Measurements from ENCODE around the gene NUAK1.

Gene NUAK1

DNA sequence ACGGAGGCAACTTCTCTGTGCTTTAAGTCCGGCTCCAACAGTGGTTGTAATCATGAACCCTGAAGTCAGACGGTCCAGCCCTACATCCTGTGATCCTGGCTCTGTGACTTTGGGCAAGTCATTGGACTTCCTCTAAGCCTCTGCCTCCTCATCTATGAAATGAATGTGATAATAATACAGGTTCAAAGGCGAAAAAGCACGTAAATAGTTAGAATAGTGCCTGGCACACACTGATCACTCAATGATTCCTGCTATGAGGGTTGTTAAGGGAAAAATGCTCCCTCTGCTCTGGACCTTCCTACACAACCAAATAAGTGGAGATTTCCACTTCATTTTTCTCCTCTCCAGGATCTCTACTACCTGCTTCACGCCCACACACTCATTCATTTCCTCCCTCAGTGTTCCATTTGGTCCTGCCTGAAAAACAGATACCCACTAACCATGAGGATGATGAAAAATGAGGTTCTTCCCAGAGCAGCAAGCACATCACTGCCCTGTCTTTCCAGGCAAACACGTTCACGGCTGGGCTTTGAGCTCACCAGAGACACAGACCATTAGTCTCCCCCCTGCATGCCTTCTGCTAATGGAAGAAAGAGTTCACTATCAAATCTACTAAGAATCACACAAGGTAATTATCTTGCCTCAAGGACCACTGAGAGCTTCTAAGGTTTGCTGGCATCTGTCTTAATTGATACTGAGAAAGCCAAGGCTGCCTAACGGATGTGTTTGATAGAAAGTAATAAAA, 13.2 kb downstream of the NUAK1 start:
- peak overlapping the region; percentile 13 for H3K27ac Mint-ChIP-seq
- no peaks in the 10 kb centered on the region for H3K9me3 Mint-ChIP-seq
- peaks cover 9% of the 10 kb centered on the region for H3K36me3 Mint-ChIP-seq (ENCODE audit: low read depth)
- no peak for DNase-seq
- TF ChIP-seq, protein P1, sequence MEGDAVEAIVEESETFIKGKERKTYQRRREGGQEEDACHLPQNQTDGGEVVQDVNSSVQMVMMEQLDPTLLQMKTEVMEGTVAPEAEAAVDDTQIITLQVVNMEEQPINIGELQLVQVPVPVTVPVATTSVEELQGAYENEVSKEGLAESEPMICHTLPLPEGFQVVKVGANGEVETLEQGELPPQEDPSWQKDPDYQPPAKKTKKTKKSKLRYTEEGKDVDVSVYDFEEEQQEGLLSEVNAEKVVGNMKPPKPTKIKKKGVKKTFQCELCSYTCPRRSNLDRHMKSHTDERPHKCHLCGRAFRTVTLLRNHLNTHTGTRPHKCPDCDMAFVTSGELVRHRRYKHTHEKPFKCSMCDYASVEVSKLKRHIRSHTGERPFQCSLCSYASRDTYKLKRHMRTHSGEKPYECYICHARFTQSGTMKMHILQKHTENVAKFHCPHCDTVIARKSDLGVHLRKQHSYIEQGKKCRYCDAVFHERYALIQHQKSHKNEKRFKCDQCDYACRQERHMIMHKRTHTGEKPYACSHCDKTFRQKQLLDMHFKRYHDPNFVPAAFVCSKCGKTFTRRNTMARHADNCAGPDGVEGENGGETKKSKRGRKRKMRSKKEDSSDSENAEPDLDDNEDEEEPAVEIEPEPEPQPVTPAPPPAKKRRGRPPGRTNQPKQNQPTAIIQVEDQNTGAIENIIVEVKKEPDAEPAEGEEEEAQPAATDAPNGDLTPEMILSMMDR (IDR thresholded peaks at IDR 0.05): no peak
- H3K27me3 Mint-ChIP-seq (ENCODE audit: low read depth, poor library complexity): no peaks in the 10 kb centered on the region
- H3K4me3 Mint-ChIP-seq: no peak overlapping the region
- peaks cover 86% of the 10 kb centered on the region for H3K4me1 Mint-ChIP-seq

DNA sequence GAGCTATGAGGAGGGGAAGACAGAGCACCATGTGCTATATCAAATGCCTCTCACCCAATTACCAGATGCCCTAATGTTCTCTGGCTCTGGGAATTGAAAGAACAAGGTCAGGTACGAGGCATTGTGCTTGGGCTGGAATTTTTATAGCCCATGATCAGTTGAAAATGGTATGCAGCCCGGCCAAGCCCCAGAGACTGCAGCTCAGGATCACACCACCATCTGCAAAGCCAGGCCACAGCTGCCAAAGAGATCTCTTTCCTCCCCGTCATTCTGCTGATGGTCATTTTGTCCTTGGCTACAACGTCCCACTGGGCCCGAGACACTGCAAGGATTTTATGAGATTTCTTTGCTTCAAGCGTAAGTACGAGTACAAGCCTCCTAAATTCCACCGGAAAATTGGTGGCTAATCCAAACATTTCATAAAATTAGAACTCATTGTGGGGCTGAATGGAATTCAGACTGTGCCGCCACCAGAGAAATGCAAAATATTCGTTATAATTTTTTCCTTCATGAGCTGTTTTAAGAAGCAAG, 15.1 kb downstream of the NUAK1 start:
- Mint-ChIP-seq H3K9me3 (no peaks in the 10 kb centered on the region), H3K4me3 (no peak overlapping the region), H3K27me3 (ENCODE audit: low read depth, poor library complexity) (no peaks in the 10 kb centered on the region), H3K36me3 (ENCODE audit: low read depth) (peaks cover 14% of the 10 kb centered on the region), H3K4me1 (peaks cover 80% of the 10 kb centered on the region), H3K27ac (peak overlapping the region; percentile 68)
- TF ChIP-seq, protein P1 (IDR thresholded peaks at IDR 0.05): no peak
- no peak for DNase-seq

DNA sequence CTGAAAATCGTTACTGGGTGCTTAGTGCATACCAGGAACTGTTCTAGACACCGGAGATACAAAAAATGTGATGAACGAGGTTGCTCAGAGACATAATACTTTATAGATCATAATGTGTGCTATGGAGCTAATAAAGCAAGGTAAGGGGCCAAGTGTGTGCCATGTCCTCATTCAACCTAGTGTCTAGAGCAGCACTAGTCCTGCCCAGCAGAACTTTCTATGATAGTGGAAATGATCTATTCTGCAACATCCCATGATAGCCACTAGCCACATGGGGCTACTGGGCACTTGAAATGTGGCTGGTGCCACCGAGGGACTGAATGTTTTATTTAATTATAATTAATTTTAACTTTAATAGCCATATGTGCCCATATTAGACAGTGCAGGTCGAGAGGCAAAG, 15.6 kb downstream of the NUAK1 start:
- Mint-ChIP-seq H3K36me3 (ENCODE audit: low read depth) (peaks cover 14% of the 10 kb centered on the region), H3K4me3 (no peak overlapping the region), H3K9me3 (no peaks in the 10 kb centered on the region), H3K4me1 (peaks cover 80% of the 10 kb centered on the region), H3K27ac (peak overlapping the region; percentile 68), H3K27me3 (ENCODE audit: low read depth, poor library complexity) (no peaks in the 10 kb centered on the region)
- TF ChIP-seq, protein P1 (IDR thresholded peaks at IDR 0.05): no peak
- DNase-seq: no peak

DNA sequence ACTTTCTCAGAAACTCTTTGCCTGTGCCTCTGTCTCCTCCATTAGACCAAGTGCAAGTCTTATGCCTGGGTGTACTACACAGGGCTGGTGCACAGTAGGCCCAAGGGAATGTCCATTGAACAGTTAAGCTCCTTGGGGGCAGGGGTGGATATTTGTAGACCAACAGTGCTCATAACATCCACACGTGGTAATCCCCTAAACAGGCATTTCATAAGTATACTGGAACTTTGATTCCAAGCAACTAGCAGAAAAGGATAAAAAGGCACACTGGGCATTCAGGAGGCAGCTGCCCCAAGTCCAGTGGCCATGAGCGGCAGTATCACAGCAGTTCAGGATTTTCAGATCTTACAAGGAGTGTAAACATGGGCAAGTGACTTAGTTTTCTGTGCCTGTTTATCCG, 16.8 kb downstream of the NUAK1 start:
- no peak for DNase-seq
- Mint-ChIP-seq H3K27me3 (ENCODE audit: low read depth, poor library complexity) (no peaks in the 10 kb centered on the region), H3K4me1 (peaks cover 76% of the 10 kb centered on the region), H3K27ac (no peak overlapping the region), H3K9me3 (no peaks in the 10 kb centered on the region), H3K4me3 (no peak overlapping the region), H3K36me3 (ENCODE audit: low read depth) (peaks cover 14% of the 10 kb centered on the region)
- TF ChIP-seq, protein P1 (IDR thresholded peaks at IDR 0.05): no peak

DNA sequence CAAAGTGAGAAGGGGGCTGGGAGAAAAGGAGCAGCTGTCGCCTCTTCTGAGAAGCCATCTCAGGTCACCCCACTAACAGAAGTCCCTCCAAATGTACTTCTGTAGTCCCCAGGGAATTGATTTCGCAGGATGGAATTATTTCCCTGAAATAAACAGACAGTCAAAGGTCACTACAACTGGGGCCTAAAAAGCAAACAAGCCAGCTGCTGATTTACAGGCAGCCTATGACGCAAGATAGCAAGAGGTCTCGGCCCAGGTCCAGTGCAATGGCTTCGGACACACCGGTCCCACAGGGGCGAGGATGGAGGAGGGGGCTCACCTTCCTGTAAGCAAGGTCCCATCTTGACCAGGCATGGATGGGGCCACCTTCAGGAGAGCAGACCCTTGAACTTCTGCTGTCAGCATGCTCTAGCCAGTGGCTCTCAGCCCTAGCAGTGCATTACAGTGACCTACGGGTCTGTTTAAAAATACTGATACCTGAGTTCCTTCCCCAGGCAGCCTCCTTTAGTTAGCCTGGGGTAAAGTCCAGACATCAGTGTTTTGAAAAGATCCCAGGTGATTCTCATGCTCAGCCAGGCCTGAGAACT, 18.1 kb downstream of the NUAK1 start:
- peaks cover 77% of the 10 kb centered on the region for H3K4me1 Mint-ChIP-seq
- DNase-seq: no peak
- no peaks in the 10 kb centered on the region for H3K9me3 Mint-ChIP-seq
- peaks cover 12% of the 10 kb centered on the region for H3K36me3 Mint-ChIP-seq (ENCODE audit: low read depth)
- TF ChIP-seq, protein P1 (IDR thresholded peaks at IDR 0.05): no peak
- H3K27me3 Mint-ChIP-seq (ENCODE audit: low read depth, poor library complexity): peaks cover 2% of the 10 kb centered on the region
- H3K4me3 Mint-ChIP-seq: no peak overlapping the region
- peak overlapping the region; percentile 65 for H3K27ac Mint-ChIP-seq

Measured in nephron progenitor cell (in vitro differentiated cells).